GM19463 (cell line): ENCODE results near the gene ARHGAP33.
"Not testable (repeated sequence)": the region's sequence is repeated elsewhere in the genome, so short reads cannot be mapped to it uniquely, and the experiment has no call there.

Experiments
- ATAC-seq: cut with Tn5 transposase; IDR thresholded peaks from one replicate; pipeline ENCODE4 v1.9.1; 2021; ENCODE audit warnings: mild to moderate bottlenecking, moderate library complexity; ENCODE audit not compliant: unreplicated experiment

ARHGAP33 gene

DNA sequence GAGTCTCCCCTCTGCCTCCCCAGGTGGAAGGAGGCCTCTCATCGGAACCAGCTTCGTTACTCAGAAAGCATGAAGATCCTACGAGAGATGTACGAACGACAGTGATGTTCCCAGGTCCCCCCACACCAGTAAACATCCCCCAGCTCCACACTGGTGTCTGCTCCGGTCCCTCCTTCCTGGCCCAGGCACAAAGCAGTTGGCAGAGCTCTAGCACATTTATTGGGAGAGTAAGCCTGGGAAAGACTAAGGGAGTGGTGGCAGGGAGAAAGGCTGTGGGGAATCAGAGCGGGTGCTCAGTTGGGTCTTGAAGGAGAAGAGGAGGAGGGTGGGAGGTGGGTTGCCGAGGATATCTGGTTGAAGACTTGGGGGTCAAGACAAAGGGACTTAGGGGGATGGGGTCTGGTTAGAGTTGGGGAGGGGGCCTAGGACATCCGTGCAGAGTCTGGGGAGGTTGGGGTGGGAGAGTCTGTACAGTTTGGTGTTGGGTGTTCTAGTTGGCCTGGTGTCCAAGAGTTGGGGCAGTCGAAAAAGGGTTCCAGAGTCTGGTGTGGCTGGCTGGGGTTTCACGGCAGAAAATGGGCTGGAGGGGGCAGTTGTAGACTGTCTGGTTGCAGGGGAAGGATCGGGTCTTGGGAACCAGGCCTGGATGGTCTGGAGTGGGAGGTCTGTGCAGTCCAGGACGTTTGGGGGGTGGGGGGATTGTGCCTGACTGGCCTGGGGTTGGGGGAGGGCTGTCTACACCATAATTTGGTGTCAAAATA lies 20.8 kb upstream of the ARHGAP33 start:
- ATAC-seq = no peak

- ATAC-seq = no peak
Observed at GRCh38 chr19:35755131-35755549, 20.2 kb upstream of the ARHGAP33 start.

GRCh38 chr19:35755550-35756376 lies 19.6 kb upstream of the ARHGAP33 start:
- ATAC-seq = no peak

DNA sequence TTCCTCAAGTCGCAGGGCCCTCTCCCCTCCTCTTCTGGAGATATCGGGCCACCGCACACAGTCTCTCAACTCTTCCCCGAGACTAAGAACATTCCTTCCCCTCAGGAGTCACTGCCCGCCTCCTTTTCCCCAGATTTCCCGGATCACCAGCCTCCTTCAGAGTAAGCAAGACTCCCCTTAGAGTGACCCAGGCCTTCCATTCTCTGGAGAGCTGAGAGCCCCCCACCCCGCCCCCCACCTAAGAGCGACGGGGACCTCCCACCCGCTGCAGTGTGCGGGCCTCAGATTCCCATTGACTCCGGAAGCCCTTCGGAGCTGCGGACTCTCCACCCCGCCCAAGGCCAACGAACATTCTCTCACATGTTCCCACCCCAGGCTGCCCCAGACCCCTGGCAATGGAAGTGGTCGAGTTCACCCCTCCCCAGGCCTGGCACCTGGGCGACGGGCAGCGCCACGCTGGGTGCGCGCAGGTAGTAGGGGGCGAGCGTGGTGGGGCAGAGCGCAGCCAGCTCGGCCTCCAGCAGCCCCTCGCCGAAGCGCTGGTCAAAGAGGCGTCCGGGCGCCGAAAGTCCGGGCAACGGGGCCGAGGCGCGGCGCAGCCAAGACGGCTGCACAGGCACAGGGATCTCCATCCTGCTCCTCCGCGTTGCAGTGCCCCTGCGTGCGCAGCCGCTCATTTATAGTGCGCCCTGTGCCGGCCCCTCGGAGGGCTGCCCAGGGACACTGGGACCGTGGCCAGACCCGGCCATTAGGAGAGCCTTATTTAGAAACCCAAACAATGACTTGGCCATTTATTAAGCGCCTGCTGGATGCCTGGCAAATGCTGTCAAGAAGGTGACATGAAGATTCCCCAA lies 18.8 kb upstream of the ARHGAP33 start, which contains the start of gene HSPB6:
HSPB6 (minus strand) TSS at position 653 of the 854 bp plus-strand sequence; CDS start at position 632, 21 bp downstream.
- ATAC-seq = no peak

DNA sequence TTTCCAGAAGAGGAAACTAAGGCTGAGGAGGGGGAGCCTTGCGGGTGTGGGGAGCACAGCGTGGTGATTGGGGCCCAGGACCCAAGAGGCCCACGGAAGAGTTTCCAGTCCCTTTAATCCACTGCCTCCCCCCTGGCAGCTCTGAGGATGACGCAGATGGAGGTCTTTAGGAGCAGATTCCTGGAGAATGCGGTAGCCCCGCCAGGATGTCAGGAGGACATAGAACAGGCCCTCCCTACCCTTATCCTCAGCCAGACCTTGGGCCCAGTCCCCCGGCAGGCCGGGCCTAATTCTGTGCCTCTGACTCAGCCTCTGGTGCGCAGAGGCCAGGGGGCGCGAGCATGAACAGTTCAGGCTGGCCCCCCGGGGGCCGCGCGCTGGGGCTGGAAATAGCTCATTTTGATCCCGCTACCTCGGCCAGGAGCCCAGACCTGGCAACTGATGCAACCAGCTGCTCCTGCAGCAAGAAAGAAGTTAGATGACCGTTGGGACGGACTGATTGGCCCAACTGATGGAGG lies 18.1 kb upstream of the ARHGAP33 start:
- ATAC-seq = no peak

GRCh38 chr19:35757749-35758608 lies 17.4 kb upstream of the ARHGAP33 start, which contains the start of gene PROSER3:
TSS of gene PROSER3 (plus strand) at chr19:35758176. CDS start at chr19:35758216, 40 bp downstream.
- peak; percentile 94 for ATAC-seq

GRCh38 chr19:35759697-35760096 lies 15.7 kb upstream of the ARHGAP33 start:
- no peak for ATAC-seq

DNA sequence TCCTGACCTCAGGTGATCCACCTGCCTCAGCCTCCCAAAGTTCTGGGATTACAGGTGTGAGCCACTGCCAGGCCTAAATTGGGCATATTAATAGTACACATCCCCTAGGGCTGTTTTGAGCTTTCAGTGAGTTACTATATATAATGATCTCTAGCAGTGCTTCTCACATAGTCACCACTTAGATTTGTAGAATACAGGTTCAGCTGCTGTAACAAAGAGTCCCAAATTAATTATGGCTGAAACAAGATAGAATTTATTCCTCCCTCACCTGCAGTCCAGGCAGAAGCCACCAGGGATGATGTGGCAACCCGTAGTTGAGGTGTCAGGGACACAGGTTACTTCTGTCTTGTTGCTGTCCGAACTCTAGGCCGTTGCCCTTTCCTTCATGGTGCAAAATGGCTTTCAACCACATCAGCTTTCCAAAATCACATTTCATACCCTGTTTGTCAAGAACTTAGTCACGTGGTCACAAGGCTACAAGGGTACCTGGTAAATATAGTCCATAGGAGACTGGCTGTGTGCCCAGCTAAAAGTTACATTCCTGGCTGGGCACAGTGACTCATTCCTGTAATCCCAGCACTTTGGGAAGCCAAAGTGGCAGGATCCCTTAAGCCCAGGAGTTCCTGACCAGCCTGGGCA lies 14.5 kb upstream of the ARHGAP33 start:
- no peak for ATAC-seq

GRCh38 chr19:35764432-35765315 lies 10.7 kb upstream of the ARHGAP33 start:
- ATAC-seq = no peak

- ATAC-seq = no peak
Observed at GRCh38 chr19:35766571-35767104, 8.7 kb upstream of the ARHGAP33 start.

- no peak for ATAC-seq
Observed at GRCh38 chr19:35767288-35768081, 7.9 kb upstream of the ARHGAP33 start.

DNA sequence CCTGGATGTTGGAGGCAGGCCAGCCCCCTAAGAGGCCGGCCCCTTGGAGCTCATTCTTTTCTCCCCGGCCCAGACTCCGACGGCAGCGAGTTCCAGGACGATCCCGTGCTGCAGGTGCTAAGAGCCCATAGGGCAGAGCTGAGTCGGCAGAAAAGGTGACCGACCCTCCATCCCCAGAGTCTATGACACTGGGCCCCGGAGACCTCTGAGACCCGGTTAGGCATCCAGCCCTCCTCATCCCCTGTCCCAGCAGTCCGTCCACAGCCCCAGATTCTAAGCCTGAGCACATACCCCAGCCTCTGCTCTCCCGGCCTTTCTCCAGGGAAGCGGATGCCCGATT lies 7.3 kb upstream of the ARHGAP33 start:
- ATAC-seq = no peak

- not testable (repeated sequence) for ATAC-seq
Observed at GRCh38 chr19:35772362-35772761, 3.0 kb upstream of the ARHGAP33 start.

DNA sequence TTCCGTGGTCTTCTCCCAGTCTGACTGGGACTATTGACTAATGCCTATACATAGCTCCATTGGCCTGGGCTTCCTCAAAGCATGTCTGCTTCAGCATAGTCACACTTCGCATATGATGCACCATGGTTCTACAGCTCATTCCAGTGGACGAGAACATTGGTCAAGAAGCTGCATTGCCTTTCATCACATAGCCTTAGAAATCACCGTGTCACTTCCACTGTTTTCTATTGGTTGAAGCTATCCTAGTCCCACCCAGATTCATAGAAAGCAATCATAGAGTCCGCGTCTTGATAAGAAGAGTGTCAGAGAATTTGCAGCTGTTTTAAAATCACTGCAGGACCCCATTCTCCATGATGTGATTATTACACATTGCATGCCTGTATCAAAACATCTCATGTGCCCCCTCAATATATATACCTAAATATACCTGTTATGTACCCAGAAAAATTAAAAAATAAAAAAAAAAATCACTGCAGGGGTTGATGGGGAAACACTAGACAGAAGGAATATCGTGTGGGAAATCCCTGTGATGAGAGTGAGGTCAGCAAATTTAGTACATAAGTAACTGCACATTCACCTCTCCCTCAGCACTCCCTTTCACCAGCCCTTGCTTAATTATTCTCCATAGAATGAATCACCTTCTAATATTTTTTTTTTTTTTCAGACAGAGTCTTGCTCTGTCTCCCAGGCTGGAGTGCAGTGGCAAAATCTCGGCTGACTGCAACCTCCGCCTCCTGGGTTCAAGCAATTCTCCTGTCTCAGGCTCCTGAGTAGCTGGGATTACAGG lies 2.2 kb upstream of the ARHGAP33 start:
- no peak for ATAC-seq

DNA sequence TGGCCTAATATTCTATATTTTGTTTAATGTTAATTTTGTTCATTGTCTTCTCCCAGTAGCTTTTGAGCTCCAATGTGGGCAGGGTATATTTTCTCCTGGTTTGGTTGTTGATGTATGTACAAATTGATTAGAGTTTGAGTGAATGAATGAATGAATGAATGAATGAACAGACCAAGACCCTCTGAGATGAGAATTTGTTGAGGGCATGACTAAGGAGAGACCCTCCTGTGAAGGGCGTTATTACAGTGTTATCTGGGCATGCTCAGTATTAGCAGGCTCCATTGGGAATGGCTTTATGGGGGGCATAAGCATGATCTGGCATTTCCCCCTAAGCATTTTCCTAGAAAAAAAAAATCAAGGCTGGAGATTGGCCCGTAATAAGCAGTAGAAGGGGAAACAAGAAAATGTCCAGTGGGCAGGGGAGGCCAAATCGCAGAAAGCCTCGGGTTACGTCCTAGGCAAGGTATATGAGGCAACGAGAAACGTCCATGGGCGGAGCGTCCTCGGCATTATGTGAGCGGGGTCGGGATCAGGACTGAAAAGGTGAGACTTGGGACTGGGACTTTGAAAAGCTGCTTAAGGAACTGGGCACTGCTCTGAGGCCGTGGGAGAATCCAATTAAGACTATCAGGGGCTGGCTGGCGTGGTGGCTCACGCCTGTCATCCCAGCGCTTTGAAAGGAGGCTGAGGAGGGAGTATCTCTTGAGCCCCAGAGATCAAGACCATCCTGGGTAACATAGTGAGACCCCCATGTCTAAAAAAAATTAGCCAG lies 904 bp upstream of the ARHGAP33 start:
- ATAC-seq = no peak

DNA sequence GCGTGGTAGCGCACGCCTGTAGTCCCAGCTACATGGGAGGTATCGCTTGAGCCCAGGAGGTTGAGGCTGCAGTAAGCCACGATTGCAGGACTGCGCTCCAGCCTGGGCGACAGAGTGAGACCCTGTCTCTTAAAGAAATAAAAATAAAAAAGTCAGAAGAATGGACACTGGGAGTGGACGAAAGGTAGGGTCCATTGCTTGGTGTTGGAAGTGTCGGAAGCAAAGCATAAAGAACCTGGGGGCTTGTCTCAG lies 392 bp upstream of the ARHGAP33 start:
- ATAC-seq = no peak
